Transverse colon (tissue), 4 donors: ENCODE results near the gene GNPTAB. TPM values are rescaled to one million over a fixed set of nuclear protein-coding genes. Genes with fewer than 3 reads are reported as not detected.

Experiments
- DNase-seq: peaks from one replicate; pipeline ENCODE4 v3.0.0-alpha.2; 2019
- H3K27ac ChIP-seq, 4 donors: fragments of 200-600 bp; sonication (generic); 2 replicates each; pipeline ENCODE4 v1.5.1; 2016 to 2018; ENCODE audit warnings: inconsistent platforms in 4 of 4
- H3K27me3 ChIP-seq: fragments of 200-600 bp; sonication (generic); 2 replicates; pipeline ENCODE4 v1.5.1; 2017; ENCODE audit warnings: inconsistent platforms
- H3K36me3 ChIP-seq, 4 donors: fragments of 200-600 bp; sonication (generic); 2 replicates each; pipeline ENCODE4 v1.5.1; 2017 to 2019; ENCODE audit warnings: inconsistent platforms in 4 of 4
- H3K4me1 ChIP-seq, 4 donors: fragments of 200-600 bp; sonication (generic); 2 replicates each; pipeline ENCODE4 v1.5.1; 2017 to 2020; ENCODE audit warnings: inconsistent platforms in 4 of 4
- H3K4me3 ChIP-seq, 4 donors: fragments of 200-600 bp; sonication (generic); 1 replicate in 1 of 4; 2 replicates in 3 of 4; pipeline versions ENCODE4 v1.5.1 to v1.6.1; 2017 to 2019; ENCODE audit warnings: inconsistent platforms in 4 of 4
- H3K9me3 ChIP-seq, 2 donors: fragments of 200-600 bp; sonication (generic); 2 replicates each; pipeline ENCODE4 v1.5.1; 2017 to 2019; ENCODE audit warnings: inconsistent platforms in 2 of 2
- CTCF ChIP-seq, 5 experiments: fragments of 200-600 bp in 3 of 5; fragments of 450-650 bp in 2 of 5; sonication (generic) in 3 of 5; IDR thresholded peaks; 1 replicate in 2 of 5; 2 replicates in 3 of 5; pipeline ENCODE4 v1.5.1; 2016 to 2017; ENCODE audit warnings: antibody characterized with exemption in 5 of 5, inconsistent platforms in 3 of 5, mild to moderate bottlenecking in 2 of 5, moderate library complexity in 1 of 5
- EP300 ChIP-seq: sonication (generic); formaldehyde crosslinking; IDR thresholded peaks from one replicate; pipeline ENCODE4 v1.6.1; 2017; ENCODE audit warnings: antibody characterized with exemption, low read depth
- POLR2A ChIP-seq: fragments of 450-650 bp; IDR thresholded peaks from one replicate; pipeline ENCODE4 v1.6.1; 2016; ENCODE audit warnings: antibody characterized with exemption, mild to moderate bottlenecking, moderate library complexity
- POLR2AphosphoS5 ChIP-seq, 3 donors: sonication (generic); formaldehyde crosslinking; IDR thresholded peaks; one replicate each; pipeline ENCODE4 v1.6.1; 2016; ENCODE audit warnings: antibody characterized with exemption in 3 of 3
- WGBS, 2 donors: methylation state at CpG; one replicate each; pipeline ENCODE4 v1.1.5; 2018; ENCODE audit warnings: low coverage in 1 of 2; 5-methylcytosine and 5-hydroxymethylcytosine counted together
- in situ Hi-C, 4 donors: fragments of 200-750 bp; cut with MboI; loops; one replicate each; pipeline versions ENCODE4 v1.15.0 to v1.15.1; 2017; ENCODE audit warnings: low sequenced_read_pairs in 3 of 4, low pct_ligation_motif_present in 1 of 4, low pct_unique_long_range_greater_than_20kb in 1 of 4
- intact Hi-C: fragments of 100-400 bp; cut with DNase I; formaldehyde crosslinking; loops from one replicate; pipeline ENCODE4 v1.15.1; 2023; ENCODE audit warnings: low total_unique reads
- total RNA-seq, 4 donors: library from RNA; depleted of rRNA; stranded (reverse); fragments of >200 nt; gene quantifications; one replicate each; pipeline ENCODE4 v1.1.0, GENCODE V29; 2016

GNPTAB gene
- total RNA-seq, 4 donors from 2014 or later: 24.1 to 83.0 (median 64.5) TPM

DNA sequence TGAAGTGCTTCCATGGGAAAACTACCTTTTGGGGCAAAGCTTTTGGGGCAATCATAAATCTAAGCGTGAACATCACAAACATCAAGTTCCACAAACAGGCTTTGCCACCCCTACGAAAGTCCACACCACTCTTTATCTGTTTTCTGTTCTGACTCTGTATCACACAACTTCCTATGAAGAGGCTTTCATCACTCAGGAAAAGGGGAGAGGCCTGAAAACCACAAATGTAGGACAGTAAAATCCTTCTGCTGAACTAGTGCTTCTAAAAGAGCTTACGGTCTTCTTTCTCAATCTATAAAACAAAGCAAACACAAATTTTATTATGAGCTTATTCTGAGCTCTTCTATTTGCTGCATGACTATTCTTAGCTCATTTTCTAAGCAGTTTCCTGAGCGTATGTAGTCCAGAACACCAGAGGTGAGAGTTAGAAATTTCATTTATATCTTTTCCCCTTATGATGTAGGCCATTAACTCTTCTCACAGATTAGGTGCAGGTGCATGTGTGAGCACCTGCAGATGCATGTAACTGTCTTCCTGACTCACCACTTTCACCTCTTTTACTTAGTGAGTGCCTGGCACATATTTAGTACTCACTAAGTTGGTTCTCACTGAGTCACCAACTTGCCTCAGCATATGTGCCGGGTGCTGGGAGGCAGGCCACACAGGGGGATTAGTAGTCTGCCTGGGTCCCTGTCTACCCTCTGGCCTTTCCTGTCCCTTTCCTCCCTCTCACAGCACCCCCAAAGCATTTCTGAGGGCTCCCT is 58.6 kb downstream of the GNPTAB start:
- Histone ChIP-seq H3K36me3 (peaks cover 0 to 19% (median 9%) of the 10 kb centered on the region in 4 donors), H3K4me3 (no peak overlapping the region), H3K4me1 (peaks cover 0 to 26% (median 0%) of the 10 kb centered on the region in 4 donors), H3K9me3 (no peaks in the 10 kb centered on the region), H3K27ac (no peak overlapping the region), H3K27me3 (no peaks in the 10 kb centered on the region)
- in situ Hi-C loops: loop anchor here in 3 of 4 donors (5.0 to 25.0 kb wide), 5 partner anchors 60 to 360 kb away; partner anchors contain the start of genes ARL1 (in 2 of the 3) and GNPTAB (in 2 of the 3)
- WGBS, 2 donors: 51 to 57% methylated on average over 3 to 5 of the region's 5 CpGs
- intact Hi-C loops: loop anchor here (2.0 kb wide), 1 partner anchor 67 kb away; no protein-coding TSS in a partner anchor
- TF ChIP-seq POLR2A: no peak
- no peak for TF ChIP-seq CTCF (IDR thresholded peaks at IDR 0.05)
- TF ChIP-seq POLR2AphosphoS5 (IDR thresholded peaks at IDR 0.05): no peak
- TF ChIP-seq EP300: no peak
- no peak for DNase-seq

DNA sequence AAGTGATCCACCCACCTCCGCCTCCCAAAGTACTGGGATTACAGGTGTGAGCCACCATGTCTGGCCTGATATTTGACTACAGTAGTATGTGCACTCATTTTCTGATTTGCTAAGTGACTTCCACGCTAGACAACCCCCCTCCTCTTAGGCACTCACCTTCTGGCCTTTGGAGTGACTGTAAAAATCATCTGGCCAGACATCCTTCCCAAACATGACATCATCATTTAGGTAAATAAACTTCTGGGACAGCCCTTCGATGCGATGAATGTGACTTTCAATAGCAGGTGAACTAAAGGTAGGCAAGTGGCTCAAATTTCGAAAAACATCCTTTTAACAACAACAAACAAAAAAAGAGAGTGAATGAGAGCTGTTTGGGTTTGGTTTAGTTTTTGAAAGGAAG is 60.9 kb downstream of the GNPTAB start:
- in situ Hi-C loops: loop anchor here (5.0 to 25.0 kb wide), 6 partner anchors 62 to 358 kb away; partner anchors contain the start of genes GNPTAB (in 3 of the 4) and ARL1 (in 2 of the 4)
- WGBS, 2 donors: 65 to 79% methylated on average over 5 of the region's 5 CpGs
- Histone ChIP-seq H3K27me3 (no peaks in the 10 kb centered on the region), H3K36me3 (peaks cover 0 to 28% (median 10%) of the 10 kb centered on the region in 4 donors), H3K27ac (no peak overlapping the region), H3K9me3 (no peaks in the 10 kb centered on the region), H3K4me1 (peaks cover 0 to 22% (median 0%) of the 10 kb centered on the region in 4 donors), H3K4me3 (no peak overlapping the region)
- no peak for DNase-seq
- intact Hi-C loops: no loop called here
- TF ChIP-seq CTCF (IDR thresholded peaks at IDR 0.05) (no peak), POLR2A (no peak), EP300 (no peak), POLR2AphosphoS5 (IDR thresholded peaks at IDR 0.05) (no peak)

GRCh38 chr12:101768781-101769180 is 62.0 kb downstream of the GNPTAB start:
- no peaks in the 10 kb centered on the region for H3K27me3 ChIP-seq
- intact Hi-C loops (no loop called here), in situ Hi-C loops (loop anchor here in 3 of 4 donors (5.0 to 25.0 kb wide), 4 partner anchors 64 to 356 kb away; partner anchors contain the start of genes ARL1 (in 2 of the 3) and GNPTAB (in 1 of the 3))
- no peak overlapping the region for H3K4me3 ChIP-seq
- peaks cover 0 to 30% (median 1%) of the 10 kb centered on the region in 4 donors for H3K4me1 ChIP-seq
- TF ChIP-seq POLR2AphosphoS5 (IDR thresholded peaks at IDR 0.05) (no peak), CTCF (IDR thresholded peaks at IDR 0.05) (no peak), EP300 (no peak), POLR2A (no peak)
- no peak overlapping the region for H3K27ac ChIP-seq
- no peak for DNase-seq
- peaks cover 0 to 28% (median 10%) of the 10 kb centered on the region in 4 donors for H3K36me3 ChIP-seq
- H3K9me3 ChIP-seq: no peaks in the 10 kb centered on the region
- WGBS, 2 donors: 78 to 84% methylated on average over 2 of the region's 2 CpGs

DNA sequence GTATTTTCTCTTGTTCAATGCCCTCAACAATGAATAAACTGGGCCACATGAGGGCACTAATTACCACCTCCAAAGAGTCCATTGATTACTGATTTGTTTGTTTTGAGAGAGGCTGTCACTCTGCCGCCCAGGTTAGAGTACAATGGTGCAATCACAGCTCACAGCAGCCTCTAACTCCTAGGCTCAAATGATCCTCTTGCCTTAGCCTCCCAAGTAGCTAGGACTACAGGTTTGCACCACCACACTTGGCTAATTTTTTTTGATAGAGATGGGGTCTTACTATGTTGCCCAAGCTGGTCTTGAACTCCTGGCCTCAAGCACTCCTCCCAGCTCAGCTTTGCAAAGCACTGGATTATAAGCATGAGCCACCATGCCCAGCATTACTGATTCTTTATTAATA is 63.2 kb downstream of the GNPTAB start:
- H3K27me3 ChIP-seq: no peaks in the 10 kb centered on the region
- intact Hi-C loops: no loop called here
- DNase-seq: no peak
- no peak for TF ChIP-seq POLR2A
- TF ChIP-seq EP300: no peak
- TF ChIP-seq POLR2AphosphoS5 (IDR thresholded peaks at IDR 0.05): no peak
- TF ChIP-seq CTCF (IDR thresholded peaks at IDR 0.05): no peak
- no peaks in the 10 kb centered on the region for H3K9me3 ChIP-seq
- no peak overlapping the region for H3K4me3 ChIP-seq
- in situ Hi-C loops: loop anchor here in 3 of 4 donors (5.0 to 25.0 kb wide), 4 partner anchors 65 to 355 kb away; partner anchors contain the start of genes ARL1 (in 2 of the 3) and GNPTAB (in 1 of the 3)
- H3K27ac ChIP-seq: no peak overlapping the region
- WGBS, 2 donors: 84% methylated on average over 1 of the region's 1 CpG; no CpG with 5 or more reads in 1 of the 2 donors
- peaks cover 0 to 19% (median 1%) of the 10 kb centered on the region in 4 donors for H3K4me1 ChIP-seq
- H3K36me3 ChIP-seq: peaks cover 0 to 28% (median 10%) of the 10 kb centered on the region in 4 donors
